ENCODE results near the gene DDX6. TPM values are rescaled to one million over a fixed set of nuclear protein-coding genes. Genes with fewer than 3 reads are reported as not detected.

DDX6 gene
- total and polyA plus RNA-seq, 2 of the 8 experiments (the other 6 are each of a cell fraction or from before 2014, with no cell fraction given) = 29.8 to 181 TPM

DNA sequence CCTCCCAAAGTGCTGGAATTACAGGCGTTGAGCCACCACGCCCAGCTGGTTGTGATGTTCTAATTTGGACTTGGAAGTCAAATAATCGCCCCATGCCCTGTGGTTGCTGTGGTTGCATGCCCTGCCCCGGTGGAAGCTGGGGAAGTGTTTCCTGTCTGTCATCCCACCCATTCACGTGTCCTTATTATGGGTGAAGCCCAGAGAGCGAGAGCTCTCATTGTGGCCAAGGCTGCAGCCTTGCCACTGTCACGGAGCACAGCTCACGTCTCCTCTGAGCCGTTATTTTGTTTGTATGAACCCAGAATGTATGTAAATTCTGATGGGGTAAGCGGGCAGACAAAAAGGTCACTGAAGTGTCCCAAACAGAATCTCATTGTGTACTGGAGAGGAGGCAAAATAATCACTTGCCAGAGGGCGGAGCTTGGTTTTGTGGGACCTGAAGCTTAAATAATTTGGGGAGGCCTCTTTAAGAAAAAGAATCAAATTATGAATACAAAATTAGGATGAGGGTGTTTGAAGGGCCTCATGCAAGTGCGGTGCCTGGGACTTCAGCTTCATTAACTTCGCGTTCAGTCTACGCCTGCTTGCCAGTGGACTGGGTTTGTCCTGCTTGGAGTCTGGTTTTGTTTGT is 85.7 kb downstream of the DDX6 start:
- H3K36me3 ChIP-seq (ENCODE audit: control insufficient read depth in 2 of 4, insufficient read depth in 4 of 4, low read length in 3 of 4) = peaks cover 0 to 13% (median 2%) of the 10 kb centered on the region in 4 experiments; a peak in 5 of 8 replicates
- no peak overlapping the region for H3K23ac ChIP-seq (ENCODE audit: insufficient read length)
- no peak overlapping the region for H4K5ac ChIP-seq (ENCODE audit: insufficient read length, low read depth, low read length)
- H3K4me1 ChIP-seq (replicated peaks in 1 of 4; ENCODE audit: control insufficient read depth in 3 of 4, insufficient read depth in 4 of 4, low read length in 3 of 4) = peaks cover 0 to 9% (median 4%) of the 10 kb centered on the region in 4 experiments; a peak in 3 of 7 replicates
- H3K56ac ChIP-seq (replicated peaks; ENCODE audit: insufficient read length, low read depth, low read length) = no peak overlapping the region
- peak overlapping the region; percentile 24; the same call in 1 of the 2 replicates for H2BK20ac ChIP-seq (ENCODE audit: low read length)
- no peak overlapping the region for H2BK120ac ChIP-seq (replicated peaks; ENCODE audit: low read depth, low read length)
- CTCF ChIA-PET (ENCODE audit: partially characterized antibody) = interaction anchor here (0.6 to 2.3 kb wide), 11 partner anchors 8 to 85 kb away, joined by 3 to 10 read pairs (median 3); partner anchors contain the start of genes DDX6 and TREH
- DNase-seq (ENCODE audit: low read depth in 1 of 2, low spot score in 2 of 2) (no peak), FAIRE-seq (no peak)
- H2BK15ac ChIP-seq (ENCODE audit: low read length) = no peak overlapping the region; the same call in 1 of the 2 replicates
- H2BK12ac ChIP-seq (ENCODE audit: low read depth, low read length) = 0 out of 2 replicates have a peak overlapping the region, but pooled peaks have one; percentile 2
- no peaks in the 10 kb centered on the region for H4K20me1 ChIP-seq (replicated peaks in 1 of 2; ENCODE audit: control insufficient read depth in 1 of 2, insufficient read depth in 2 of 2, low read length in 2 of 2)
- peaks cover 3 to 6% of the 10 kb centered on the region in 2 experiments; a peak in 2 of 4 replicates for H3K9me3 ChIP-seq (ENCODE audit: insufficient read depth in 2 of 2, low read depth in 1 of 2, low read length in 1 of 2)
- peak overlapping the region; percentile 4; the same call in 1 of the 2 replicates for H4K8ac ChIP-seq (ENCODE audit: extremely low read depth, insufficient read depth, low read length)
- H2AK5ac ChIP-seq (ENCODE audit: low read depth, low read length) = no peak overlapping the region
- no peaks in the 10 kb centered on the region for H3K27me3 ChIP-seq (replicated peaks in 1 of 4; ENCODE audit: control insufficient read depth in 3 of 4, extremely low read depth in 1 of 4, insufficient read depth in 3 of 4, low read length in 3 of 4)
- H3K4ac ChIP-seq (replicated peaks; ENCODE audit: insufficient read length, low read depth, low read length) = no peak overlapping the region
- no peak overlapping the region; the same call in 1 of the 2 replicates for H2BK5ac ChIP-seq (ENCODE audit: low read depth, low read length)
- no peak overlapping the region for H4K91ac ChIP-seq (replicated peaks; ENCODE audit: insufficient read length, low read length)
- no peak overlapping the region for H2AFZ ChIP-seq (ENCODE audit: low read length)
- H3K9ac ChIP-seq (replicated peaks in 1 of 4; ENCODE audit: extremely low read depth in 1 of 4, low read depth in 3 of 4, low read length in 3 of 4) = no peak overlapping the region
- no peak overlapping the region for H3K4me2 ChIP-seq (ENCODE audit: insufficient read depth in 1 of 2, low read depth in 2 of 2, low read length in 2 of 2)
- no peak overlapping the region for H3K27ac ChIP-seq (ENCODE audit: low read depth, low read length)
- POLR2A ChIA-PET (ENCODE audit: partially characterized antibody) = interaction anchor here (0.7 to 1.5 kb wide), 9 partner anchors 8 to 87 kb away, joined by 3 to 8 read pairs (median 4); no protein-coding TSS in a partner anchor
- peaks cover 2% of the 10 kb centered on the region; the same call in 1 of the 2 replicates for H3K23me2 ChIP-seq (ENCODE audit: low read depth, low read length)
- 87% methylated on average over 15 of the region's 15 CpGs; no CpG with 5 or more reads in 1 of the 2 experiments for WGBS, 2 experiments (ENCODE audit: extremely low coverage in 1 of 2, insufficient coverage in 1 of 2, insufficient read length in 1 of 2, insufficient replicate concordance in 2 of 2, low coverage in 1 of 2, low lambda C conversion rate in 2 of 2, missing lambda C conversion rate in 1 of 2)
- no peak overlapping the region for H3K14ac ChIP-seq (ENCODE audit: insufficient read length)
- no peaks in the 10 kb centered on the region for H3K79me2 ChIP-seq (ENCODE audit: control insufficient read depth in 1 of 2, insufficient read depth in 2 of 2, low read length in 2 of 2)
- no peak overlapping the region for H3K4me3 ChIP-seq (ENCODE audit: extremely low read depth in 1 of 4, insufficient read depth in 2 of 4, low read depth in 3 of 4, low read length in 4 of 4)
- no peaks in the 10 kb centered on the region; the same call in 1 of the 2 replicates for H3K79me1 ChIP-seq (ENCODE audit: low read depth, low read length)
- no peak overlapping the region for H3K18ac ChIP-seq (ENCODE audit: extremely low read depth, low read length)
- no peak for TF ChIP-seq RFX5 (IDR thresholded peaks at IDR 0.05; ENCODE audit: borderline replicate concordance, low read depth, low read length)
- no peak for TF ChIP-seq KDM1A (IDR thresholded peaks at IDR 0.05; ENCODE audit: borderline replicate concordance, low read length)
- TF ChIP-seq CTBP2 (IDR thresholded peaks at IDR 0.05; ENCODE audit: borderline replicate concordance, insufficient read depth, insufficient read length, low read length) = no peak
